GM18870 (cell line): ENCODE results near the gene CORO6.

Source experiments
- ATAC-seq: cut with Tn5 transposase; IDR thresholded peaks from one replicate; pipeline ENCODE4 v1.9.1; 2021; ENCODE audit warnings: moderate library complexity; ENCODE audit not compliant: unreplicated experiment

The CORO6 gene

DNA sequence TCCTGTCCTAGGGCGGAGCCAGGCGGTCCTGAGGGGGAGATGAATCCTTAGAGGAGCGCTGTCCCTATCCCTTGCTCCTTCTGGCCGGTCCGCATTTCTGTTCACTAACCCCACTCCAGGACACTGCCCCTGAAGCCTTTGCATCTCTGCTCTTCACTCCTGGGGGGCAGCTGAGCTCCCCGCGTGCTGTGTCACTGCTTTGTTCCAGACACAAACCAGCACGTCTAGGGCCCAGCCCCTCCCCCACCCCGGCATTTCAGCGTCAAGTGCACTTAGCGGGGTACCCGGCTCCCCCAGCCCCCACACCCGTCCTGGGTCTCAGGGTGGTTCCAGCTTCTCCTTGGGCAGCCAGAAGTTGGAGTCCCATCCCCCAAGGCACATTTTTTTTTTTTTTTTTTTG lies 8.9 kb downstream of the CORO6 start:
- no peak for ATAC-seq

DNA sequence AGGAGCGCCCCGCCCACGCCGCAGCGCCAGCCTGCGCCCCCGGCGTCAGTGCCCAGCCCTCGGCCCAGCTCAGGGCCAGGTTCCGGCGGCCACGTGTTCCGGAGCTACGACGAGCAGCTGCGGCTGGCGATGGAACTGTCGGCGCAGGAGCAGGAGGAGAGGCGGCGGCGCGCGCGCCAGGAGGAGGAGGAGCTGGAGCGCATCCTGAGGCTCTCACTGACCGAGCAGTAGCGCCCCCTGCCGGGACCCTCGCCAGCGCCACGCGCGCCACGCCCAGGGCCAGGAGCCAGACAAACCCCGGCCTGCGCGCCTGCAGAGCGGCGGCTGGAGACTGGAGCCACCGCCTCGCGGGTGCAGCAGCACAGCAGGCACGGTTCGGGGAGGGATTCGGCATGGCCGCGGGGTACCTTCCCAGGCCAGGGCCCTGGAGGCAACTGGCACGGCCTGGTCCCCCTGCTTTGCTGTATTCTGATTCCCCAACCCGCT lies 9.3 kb downstream of the CORO6 start:
- no peak for ATAC-seq

DNA sequence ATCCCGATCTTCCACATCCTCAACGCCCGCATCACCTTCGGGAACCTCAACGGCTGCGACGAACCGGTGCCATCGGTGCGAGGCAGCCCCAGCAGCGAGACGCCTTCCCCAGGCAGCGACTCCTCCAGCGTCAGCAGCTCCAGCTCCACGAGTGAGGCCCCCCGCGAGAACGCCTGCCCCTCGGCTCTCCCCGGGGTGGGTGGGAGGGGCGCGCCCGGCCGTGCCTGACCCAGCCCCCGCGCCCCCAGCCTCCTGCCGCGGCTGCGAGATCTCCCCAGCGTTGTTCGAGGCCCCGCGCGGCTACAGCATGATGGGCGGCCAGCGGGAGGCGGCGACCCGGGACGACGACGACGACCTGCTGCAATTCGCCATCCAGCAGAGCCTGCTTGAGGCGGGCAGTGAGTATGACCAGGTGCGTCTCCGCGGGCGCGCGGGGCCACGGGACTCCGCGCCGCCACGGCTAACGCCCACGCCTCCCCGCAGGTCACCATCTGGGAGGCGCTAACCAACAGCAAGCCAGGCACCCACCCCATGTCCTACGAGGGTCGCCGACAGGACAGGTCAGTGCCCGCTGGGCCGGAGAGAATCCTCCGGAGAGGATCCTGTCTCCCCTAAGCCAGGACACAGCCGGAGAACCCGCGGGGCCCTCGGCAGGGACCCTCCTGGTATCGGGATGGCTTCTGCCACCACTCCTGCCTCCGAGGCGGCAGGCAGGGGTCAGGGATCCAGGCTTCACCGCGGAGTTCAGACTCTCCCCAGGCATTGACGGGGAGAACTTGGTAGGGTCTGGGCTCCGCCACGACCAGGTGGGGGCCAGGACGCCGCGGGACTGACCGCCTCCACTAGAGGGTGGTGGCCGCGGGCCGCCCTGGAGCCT lies 10.1 kb downstream of the CORO6 start:
- no peak for ATAC-seq

DNA sequence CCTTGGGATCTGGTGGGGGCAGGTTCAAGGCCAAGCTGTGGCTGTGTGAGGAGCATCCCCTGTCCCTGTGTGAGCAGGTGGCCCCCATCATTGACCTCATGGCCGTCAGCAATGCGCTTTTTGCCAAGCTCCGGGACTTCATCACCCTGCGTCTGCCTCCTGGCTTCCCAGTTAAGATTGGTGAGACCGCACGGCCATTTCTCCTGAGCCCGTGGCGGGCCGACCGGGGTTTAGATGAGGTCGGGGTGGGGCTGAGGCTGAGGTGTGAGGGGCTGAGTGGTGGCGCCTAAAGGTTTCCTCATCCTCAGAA lies 10.7 kb downstream of the CORO6 start:
- ATAC-seq = no peak

DNA sequence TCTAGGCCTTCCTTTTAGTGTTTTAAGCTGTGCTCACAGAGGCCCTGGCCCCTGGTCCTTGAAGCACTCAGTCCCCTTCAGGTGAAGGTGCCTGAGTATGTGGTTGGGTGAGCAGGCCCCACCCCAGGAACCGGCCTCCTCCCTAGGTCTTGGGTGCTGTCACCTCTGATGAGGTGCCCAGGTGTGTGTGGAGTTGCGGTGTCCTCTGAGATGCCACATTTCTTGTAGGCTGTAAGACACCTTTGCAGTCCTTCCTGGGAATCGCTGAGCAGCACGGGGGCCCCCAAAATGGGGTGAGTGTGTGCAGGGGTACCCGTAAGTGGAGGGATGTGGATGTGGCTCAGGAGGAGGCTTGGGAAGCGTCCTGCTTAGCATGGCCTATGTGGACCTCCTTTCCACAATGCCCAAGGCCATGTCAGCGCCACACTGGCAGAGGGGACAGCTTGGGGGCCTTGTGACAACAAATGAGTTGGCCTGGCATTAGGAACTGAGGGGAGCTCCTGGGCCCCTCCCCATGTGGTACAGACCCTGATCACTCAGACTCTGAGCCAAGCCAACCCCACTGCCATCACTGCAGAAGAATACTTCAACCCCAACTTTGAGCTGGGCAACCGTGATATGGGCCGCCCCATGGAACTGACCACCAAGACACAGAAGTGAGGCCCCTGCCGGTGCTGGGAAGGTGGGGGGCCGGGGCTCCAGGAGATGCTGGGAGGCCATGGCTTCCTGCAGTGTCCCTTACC lies 11.2 kb downstream of the CORO6 start:
- no peak for ATAC-seq

DNA sequence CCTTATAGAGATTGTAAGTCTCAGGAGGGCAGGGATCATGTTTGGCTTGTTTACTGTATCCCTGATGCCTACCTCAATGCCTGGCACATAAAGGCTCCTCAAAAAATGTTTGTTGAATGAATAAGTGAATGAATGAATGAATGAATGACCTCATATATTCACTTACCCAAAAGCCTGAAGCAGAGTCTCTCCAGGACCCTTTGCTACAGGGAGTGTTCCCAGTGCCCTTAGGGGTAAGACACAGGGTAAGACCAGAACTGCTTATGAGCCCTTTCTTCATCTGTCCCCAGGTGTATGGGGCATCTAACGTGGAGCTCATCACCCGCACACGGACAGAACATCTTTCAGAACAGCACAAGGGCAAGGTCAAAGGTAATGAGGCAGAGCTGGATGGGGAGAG lies 12.3 kb downstream of the CORO6 start:
- ATAC-seq = no peak

DNA sequence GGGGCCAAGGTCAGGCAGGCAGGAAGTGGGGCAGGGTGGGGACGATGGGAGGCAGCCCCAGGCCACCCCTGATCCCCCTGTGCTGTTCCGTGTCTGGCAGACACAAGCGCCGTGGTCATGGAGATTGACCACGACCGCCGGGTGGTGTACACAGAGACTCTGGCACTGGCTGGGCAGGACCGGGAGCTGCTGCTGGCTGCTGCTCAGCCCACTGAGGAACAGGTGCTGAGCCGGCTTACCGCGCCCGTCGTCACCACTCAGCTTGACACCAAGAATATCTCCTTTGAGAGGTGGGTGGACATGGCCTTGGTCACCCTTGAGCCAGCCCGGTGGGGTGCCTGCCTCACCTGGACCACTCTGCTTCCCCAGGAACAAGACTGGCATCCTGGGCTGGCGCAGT lies 13.7 kb downstream of the CORO6 start:
- no peak for ATAC-seq

DNA sequence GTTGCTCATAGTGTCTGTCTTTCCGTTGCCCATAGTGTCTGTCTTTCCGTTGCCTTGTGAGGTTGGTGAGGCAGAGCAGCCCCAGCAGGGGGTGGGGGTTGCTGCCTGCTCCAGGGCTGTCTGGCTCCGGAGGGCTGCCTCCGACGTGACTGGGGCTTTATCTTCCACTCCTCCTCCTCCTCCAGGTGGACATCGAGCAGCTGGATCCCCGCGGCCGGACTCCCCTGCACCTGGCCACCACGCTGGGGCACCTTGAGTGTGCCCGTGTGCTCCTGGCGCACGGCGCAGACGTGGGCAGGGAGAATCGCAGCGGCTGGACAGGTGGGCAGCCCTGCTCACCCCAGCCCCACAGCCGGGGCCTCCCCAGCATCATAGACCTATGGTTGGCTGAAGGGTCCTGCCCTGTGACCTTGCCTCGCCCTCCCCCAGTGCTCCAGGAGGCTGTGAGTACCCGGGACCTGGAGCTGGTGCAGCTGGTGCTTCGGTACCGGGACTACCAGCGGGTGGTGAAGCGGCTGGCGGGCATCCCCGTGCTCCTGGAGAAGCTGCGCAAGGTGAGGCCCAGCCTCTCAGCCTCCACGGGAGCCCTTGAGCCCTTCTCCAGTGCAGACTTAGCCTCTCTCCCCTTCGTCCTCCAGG lies 15.0 kb downstream of the CORO6 start:
- no peak for ATAC-seq

DNA sequence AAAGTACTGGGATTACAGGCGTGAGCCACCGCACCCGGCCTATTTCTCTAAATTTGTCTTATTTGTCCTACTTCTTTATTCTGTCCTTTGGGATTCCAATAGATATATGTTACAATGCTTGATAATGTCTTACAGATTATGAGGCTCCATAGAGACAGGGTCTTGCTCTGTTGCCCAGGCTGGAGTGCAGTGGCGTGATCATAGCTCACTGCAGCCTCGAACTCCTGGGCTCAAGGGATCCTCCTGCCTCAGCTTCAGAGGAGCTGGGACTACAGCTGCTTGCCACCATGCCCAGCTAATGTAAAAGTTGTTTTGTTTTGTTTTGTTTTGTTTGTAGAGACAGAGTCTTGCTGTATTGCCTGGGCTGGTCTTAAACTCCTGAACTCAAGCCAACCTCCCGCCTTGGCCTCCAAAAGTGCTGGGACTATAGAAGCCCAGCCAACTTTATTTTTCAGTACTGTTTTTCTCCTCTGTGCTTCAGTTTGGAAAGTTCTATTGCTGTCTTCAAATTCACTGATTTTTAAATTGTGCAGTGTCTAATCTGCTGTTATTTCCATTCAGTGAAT lies 19.5 kb downstream of the CORO6 start:
- no peak for ATAC-seq

DNA sequence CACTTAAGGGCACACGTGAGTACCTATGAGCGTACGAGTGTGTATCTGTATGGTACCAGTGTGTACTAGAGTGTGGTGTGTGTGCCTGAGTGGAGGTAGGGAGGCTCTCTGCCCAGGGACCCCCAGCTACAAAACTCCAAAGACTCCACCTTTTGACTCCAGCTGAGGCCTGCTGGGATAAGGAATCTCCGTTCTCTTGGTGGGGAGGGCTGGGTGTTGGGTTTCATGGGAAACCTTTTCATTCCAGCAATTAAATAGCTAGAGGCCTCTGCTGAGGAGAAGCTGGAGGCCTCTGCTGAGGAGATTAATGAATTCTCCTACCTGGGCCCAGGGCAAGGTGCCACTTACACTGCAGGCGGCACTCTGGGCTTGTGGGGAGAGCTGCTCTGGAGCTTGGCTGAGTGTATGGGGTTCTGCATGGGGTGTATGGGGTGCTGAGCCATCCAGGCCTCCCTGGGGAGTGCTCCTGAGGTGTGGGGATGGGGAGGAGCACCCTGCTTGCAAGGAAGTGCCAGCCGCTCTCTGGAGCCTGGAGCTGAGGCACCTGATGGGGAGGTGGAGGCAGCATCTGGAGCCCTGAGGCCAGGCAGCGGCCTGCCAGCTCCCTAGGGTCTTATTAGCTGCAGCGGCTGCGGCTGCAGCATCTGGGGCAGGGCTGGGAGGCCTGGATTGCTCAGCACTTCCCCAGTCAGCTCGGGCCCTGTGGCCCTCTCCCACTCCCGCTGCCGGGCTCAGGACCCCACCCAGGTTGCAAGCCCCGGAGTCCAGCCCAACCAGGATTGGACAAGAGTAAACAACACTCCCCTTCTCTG lies 25.1 kb downstream of the CORO6 start:
- no peak for ATAC-seq

DNA sequence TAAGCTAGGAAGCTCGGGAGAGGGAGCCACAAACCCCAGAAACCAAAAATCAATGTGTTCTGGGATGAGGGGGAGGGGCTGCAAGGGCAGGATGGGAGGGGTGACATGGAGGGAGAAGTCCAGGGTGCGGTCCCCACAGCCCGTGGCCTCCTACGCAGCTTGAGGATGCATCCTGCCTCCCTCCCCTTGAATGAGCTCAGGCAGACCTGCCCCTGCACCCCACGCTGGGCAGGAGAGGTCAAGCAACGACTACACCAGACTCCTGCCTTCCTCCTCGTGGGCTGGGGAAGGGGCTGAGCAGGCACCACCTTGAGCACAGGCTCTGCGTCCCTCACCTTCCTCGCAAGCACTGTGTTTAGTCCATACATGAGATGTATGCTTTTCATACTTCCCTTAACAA lies 25.9 kb downstream of the CORO6 start:
- no peak for ATAC-seq

DNA sequence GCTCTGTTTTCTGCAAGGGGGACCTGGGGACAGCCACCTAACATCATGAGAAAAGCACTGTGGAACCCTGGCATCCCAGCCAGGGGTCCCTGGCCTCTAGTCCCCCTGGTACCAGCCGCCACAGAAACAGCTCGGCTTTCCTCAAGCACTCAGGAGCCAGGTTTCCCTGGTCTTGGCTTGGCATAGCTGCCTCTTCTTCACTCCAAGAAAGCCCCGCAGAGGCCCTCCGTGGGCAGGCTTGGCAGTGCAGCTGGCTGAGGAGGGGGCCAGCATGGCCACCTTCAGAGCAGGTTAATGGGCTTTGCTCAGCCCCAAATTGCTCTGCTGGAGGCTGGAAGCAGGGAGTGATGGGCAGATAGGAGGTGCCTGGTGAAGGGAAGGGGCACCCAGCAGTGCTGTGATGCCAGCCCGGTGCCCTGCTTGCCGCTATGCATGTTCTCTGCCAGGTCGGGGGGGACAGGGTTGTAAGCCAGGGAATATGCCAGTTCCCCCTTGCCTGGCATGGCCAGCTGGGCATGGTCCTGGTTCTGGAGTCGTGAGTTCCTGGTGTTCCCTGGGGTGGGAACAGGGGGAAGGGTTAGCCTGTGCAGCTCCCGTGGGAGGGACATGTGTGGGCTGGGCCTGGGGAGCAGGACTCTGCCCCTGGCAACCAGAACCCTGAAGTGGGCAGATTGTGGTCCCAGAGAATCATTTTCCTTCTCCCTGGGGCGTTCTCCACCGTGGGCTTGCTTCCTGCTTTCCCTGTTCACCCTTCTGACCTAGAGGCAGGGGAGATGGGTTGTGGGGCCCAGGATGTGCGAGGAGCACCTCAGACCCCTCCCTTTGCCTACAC lies 26.6 kb downstream of the CORO6 start:
- ATAC-seq = no peak

DNA sequence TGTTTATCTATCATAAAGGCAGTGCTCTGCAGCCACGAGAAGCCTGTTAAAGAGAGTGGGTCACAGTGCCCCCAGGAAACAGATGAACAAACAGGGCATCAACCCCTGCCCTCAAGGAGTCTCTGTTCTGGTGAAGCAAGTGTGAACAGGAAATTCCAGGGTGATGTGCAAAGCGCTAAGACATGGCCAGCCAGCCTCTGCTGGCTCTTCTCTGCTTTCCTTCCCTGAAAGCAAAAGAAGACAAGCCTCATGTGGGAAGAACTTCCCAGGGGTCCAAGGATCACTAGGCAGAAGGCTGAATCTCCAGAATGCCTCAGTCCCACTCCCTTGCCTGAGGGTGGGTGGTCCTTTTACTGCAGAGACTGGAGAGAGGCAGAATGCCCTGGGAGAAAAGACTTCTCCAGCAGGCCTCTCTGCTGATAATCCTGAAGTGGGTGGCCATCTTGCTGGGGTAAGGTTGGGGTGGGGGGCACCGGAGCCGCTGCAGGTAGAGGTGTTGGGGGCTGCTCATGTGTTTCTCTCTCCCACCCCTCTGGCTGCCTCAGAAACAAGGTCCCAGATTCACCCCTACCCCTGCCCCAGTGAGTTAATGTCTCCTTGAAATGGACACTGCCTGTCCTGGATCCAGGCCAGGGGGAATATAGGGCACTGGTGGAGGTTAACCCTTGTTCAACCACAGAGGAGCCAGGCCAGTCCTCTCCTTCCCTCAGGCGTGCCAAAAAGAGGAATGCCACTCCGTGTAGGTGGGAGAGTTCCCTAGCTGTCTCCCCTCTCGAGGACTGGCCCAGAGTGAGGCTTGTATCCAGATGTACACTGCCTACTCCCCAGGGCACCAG lies 27.4 kb downstream of the CORO6 start:
- no peak for ATAC-seq

DNA sequence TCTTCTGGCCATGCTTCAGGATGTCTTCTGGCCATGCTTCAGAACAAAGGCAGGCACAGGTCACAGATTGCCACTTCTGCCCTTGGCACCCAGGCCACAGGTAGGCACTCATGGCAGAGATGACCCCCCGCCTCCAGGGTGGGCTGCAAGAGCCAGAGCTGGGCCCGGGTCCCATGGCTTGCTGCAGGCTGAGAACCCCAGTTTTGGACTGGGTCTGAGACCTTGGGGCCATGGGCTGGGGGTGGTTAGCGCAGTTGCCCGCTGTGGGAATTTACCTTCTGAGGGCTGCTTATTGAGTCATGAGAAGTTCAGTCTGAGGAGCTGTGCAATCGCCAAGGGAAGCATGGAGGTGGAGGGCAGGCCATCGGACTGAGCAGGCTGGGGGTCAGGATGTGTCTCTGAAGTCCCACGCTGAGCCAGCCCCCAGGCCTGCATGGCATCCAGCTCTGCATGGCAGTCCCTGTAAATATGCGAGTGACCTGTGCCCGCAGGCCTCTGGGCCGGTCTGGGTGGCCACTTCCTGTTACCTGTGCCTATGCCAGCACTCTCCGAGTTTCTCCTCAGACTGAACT lies 28.1 kb downstream of the CORO6 start:
- ATAC-seq = no peak

DNA sequence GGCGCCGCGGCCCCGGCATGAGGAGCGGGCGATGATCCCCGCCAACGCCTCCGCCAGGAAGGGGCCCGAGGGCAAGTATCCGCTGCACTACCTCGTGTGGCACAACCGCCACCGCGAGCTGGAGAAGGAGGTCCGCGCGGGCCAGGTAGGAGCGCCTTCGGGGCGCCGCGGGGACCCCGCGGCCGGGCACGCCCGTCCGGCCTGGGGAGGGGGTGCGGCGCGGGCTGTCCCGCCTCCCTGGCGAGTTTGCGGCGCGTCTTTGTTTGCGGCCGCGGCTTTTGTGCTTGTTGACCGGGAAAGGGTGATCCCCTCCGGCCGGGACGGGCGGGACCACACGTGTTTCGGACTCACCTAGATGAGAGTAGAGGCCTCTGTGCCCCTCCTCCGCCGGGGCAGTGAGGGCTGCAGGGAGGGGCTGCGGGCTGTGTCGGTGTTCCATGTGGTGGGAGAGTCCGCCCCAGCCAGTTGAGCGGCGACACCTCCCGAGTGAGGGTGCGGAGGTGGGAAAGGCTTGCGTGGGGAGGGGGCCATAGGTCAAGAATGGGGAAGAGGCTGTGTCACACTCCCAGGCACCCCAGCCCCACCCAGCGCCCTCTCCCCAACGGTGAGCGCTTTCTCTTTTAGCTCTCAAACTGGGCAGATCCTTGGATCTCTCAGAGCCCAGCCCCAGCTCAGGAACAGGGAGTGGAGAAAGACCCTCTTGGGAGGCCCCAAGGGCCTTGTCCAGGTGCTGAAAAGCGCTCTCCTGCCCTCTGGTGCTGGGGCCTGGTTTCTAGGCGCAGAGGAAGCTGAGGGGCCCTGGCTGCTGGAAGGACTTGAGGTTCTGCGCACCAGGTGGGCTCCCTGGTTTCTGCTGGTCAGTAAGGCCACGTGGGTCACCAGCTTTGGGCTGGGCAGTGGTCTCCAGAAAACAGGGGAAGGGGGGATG lies 28.9 kb downstream of the CORO6 start:
- ATAC-seq = no peak

DNA sequence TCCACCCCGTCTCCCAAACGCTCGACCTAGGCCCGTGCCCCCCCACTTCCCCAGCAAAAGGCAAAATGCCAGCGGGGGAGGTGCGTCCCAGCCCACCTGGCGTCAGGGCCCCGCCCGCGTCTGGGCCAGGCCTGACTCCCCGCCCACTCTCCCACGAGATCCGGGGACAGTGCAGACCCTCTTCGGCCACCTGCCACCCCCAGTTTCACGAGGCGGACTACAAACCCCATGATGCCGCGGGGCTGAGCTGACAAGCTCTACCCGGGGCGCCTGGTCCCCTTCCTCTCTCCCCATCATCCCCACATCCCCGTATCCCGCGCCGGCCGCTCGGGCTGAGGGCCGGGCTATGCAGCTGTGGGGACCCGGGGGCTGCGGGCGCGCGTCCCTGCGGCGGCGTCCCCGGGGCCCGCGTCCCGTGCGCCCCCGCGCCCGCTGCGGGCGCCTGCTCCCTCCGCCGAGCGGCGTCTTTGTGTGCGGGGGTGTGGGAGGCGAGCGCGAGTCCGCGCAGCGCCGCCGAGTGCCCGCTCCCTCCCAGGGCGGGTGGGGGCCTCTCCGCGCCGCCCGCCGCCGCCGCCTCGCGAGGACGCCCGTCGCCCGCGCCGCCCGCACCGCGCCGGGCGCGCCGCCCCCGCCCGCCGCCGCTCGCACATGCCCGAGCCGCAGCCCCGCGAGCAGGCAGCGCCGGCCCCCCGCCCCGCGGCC lies 29.7 kb downstream of the CORO6 start, which contains the start of gene ANKRD13B:
ANKRD13B (plus strand) TSS at position 283 of the 702 bp plus-strand sequence. CDS start 490 bp downstream, outside the sequence.
- ATAC-seq = no peak
